GM12864 (cell line): ENCODE measurements around the gene PAPPA2.

Experiments used
- DNase-seq: peaks from one replicate; pipeline ENCODE4 v3.0.0-alpha.2; 2011; ENCODE audit warnings: low read depth
- H3K4me3 ChIP-seq: 2 replicates; pipeline ENCODE4 v1.5.1; 2011; ENCODE audit warnings: mild to moderate bottlenecking, low read depth, low read length, control low read depth
- TF ChIP-seq, protein P1 (sequence below): IDR thresholded peaks from 2 replicates; pipeline ENCODE4 v1.5.1; 2011; ENCODE audit warnings: low read depth, mild to moderate bottlenecking, moderate library complexity, low read length, control low read depth, inconsistent platforms; ENCODE audit errors: missing control alignments

PAPPA2 gene

DNA sequence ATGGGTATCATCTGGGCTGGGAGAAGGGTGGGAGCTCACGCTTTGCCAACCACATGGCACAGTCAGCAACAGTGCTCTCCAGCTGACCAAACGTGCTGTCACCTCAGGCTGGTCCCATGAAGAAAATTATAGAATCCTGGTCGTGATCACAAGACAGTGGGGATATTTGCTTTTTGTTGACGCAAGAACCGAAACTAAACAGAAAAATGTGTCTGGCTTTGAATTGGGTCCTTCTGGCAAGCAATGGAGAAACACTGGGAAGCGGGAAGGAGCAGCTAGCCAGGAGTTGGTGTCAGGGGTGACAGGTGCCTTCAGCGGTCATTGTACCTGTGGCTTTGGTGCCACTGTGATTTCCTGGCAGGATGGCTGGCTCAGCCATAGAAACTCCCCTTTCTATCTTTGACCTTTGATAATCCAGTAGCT is 304.8 kb downstream of the PAPPA2 start:
- no peak for DNase-seq
- no peak overlapping the region for H3K4me3 ChIP-seq
- TF ChIP-seq, protein P1, sequence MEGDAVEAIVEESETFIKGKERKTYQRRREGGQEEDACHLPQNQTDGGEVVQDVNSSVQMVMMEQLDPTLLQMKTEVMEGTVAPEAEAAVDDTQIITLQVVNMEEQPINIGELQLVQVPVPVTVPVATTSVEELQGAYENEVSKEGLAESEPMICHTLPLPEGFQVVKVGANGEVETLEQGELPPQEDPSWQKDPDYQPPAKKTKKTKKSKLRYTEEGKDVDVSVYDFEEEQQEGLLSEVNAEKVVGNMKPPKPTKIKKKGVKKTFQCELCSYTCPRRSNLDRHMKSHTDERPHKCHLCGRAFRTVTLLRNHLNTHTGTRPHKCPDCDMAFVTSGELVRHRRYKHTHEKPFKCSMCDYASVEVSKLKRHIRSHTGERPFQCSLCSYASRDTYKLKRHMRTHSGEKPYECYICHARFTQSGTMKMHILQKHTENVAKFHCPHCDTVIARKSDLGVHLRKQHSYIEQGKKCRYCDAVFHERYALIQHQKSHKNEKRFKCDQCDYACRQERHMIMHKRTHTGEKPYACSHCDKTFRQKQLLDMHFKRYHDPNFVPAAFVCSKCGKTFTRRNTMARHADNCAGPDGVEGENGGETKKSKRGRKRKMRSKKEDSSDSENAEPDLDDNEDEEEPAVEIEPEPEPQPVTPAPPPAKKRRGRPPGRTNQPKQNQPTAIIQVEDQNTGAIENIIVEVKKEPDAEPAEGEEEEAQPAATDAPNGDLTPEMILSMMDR: no peak

DNA sequence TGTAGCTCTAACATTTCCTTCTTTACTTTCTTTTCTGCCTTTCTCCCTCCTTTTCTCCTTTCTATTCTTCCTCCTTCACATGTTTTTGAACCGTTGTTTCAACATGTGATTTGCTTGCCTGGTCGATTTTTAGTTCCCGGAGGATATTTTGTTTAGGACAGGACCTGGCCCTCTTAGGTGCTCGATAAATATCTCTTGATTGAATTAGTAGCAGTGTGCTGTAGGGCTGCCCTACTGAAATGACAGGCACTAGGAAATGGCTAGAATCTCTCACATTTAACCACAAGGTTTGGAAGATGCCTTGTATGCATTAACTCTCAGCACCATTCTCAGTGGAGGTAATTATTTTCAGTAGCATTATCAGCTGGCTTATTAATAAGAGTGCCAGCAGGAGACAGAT is 305.6 kb downstream of the PAPPA2 start:
- no peak for DNase-seq
- H3K4me3 ChIP-seq: no peak overlapping the region
- TF ChIP-seq, protein P1: no peak

DNA sequence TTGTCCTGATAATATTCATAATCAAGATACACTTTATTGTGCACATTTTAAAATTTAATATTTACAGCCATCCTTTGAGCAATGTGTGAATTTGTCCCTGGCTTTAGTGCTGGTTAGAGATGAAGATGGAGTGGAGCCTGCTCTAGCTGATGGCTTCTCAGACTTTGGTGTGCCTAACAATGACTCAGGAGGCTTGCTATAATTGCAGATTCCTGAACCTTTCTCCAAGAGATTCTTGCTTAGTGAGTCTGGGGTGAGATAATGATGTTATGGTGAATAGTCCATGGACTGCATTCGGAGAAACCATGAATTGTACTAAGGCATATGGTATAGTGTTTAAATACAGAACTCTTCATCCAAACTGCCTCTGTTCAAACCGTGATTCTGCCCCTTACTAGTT is 307.1 kb downstream of the PAPPA2 start:
- no peak for DNase-seq
- H3K4me3 ChIP-seq: no peak overlapping the region
- TF ChIP-seq, protein P1: no peak

DNA sequence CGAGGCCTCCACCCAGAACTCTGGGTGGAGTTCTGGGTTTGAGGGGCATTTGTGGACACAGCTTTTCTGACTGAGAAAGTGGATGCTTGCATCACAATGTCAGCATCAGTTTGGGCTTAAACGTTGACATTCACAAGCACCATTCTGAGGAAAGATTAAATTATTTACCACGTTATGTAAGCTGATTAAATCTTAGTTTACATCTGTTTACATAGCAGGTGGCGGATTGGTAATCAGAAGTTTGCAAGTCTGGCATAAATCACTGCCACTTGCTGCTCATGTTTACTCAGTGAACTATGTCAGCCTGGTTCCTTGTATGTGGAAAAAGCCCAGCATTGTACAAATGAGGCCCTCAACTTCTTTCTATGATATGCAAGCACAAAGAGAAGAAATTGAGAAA is 310.1 kb downstream of the PAPPA2 start:
- H3K4me3 ChIP-seq: no peak overlapping the region
- DNase-seq: no peak
- TF ChIP-seq, protein P1: no peak

DNA sequence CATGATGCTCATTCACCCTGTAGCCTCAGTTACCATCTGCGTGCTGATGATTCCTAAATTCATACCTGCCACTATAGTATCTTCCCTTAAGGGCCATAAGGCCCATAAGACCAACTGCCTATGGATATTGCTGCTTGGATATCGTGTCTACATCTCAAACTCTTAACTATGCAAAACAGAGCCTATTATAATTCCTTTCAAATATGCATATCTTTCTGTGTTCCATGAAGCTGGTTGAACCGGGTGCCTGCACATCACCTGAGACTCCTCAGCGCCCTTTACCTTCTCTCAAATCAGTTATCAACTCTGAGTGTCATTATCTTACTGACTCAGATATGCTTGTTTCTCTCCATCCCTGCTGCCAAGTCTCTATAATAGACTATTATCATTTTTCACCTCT is 311.2 kb downstream of the PAPPA2 start:
- DNase-seq: no peak
- TF ChIP-seq, protein P1: no peak
- H3K4me3 ChIP-seq: no peak overlapping the region

DNA sequence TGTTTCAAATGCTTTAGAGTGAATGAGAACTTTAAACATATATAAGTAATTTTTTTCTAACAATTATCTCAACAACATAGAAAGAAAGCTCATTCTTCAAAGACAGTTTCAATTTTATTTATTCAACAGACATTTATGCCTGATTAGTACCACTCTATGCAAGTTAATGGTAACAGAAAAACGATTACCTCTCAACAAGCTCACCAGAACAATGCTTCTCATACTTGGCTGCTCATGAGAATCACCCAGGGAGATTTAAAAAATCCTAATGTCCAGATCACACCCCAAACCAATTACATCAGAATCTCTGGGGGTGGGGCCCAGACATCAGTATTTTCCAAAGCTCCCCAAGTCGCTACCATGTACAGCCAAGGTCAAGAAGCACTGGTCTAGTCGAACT is 312.4 kb downstream of the PAPPA2 start:
- TF ChIP-seq, protein P1: no peak
- DNase-seq: no peak
- no peak overlapping the region for H3K4me3 ChIP-seq

DNA sequence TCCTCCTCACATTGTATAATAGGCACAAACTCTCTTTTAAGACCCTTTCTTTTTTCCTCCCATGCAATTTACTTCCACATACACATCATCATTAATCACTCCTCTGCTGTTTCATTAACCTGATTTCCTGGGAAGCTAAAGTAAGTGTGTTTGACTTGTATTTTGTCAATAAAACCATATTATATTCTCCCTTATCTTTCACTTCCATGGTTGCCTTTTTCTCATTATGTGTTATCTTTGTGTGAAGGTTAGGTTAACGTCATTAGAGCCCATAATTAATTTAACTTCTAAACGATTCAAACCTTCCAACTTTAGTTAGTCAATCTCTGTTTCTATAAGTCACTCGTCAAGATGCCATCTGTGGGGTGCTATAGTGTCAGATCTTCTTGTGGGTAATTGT is 313.0 kb downstream of the PAPPA2 start:
- H3K4me3 ChIP-seq: no peak overlapping the region
- DNase-seq: no peak
- TF ChIP-seq, protein P1: no peak
